SK-N-SH treated with all-trans-retinoic acid at 6 μM for 48 hours (cell line): ENCODE results near the gene CFAP299.

Experiments used
- ATAC-seq: fragments of 200-7000 bp; cut with Tn5 transposase; 3 replicates; pipeline ENCODE4 v1.9.1; 2020; ENCODE audit warnings: mild to moderate bottlenecking, moderate library complexity
- BACH2 ChIP-seq: fragments of 250-450 bp; sonication (Bioruptor Pico); IDR thresholded peaks from 2 replicates; pipeline ENCODE4 v1.9.0; 2021; ENCODE audit warnings: mild to moderate bottlenecking, borderline replicate concordance
- CSDC2 ChIP-seq: fragments of 250-450 bp; sonication (Bioruptor Pico); IDR thresholded peaks from 2 replicates; pipeline ENCODE4 v1.5.0; 2020; ENCODE audit warnings: mild to moderate bottlenecking, moderate library complexity
- ISL1 ChIP-seq: fragments of 250-450 bp; sonication (Bioruptor Pico); IDR thresholded peaks from 2 replicates; pipeline ENCODE4 v2.1.2; 2022; ENCODE audit warnings: mild to moderate bottlenecking, moderate library complexity
- OSR1 ChIP-seq: fragments of 250-450 bp; sonication (Bioruptor Pico); IDR thresholded peaks from 2 replicates; pipeline ENCODE4 v1.8.0; 2022; ENCODE audit warnings: moderate library complexity, mild to moderate bottlenecking, inconsistent platforms
- PATZ1 ChIP-seq: fragments of 250-450 bp; sonication (Bioruptor Pico); IDR thresholded peaks from 2 replicates; pipeline ENCODE4 v1.8.0; 2020; ENCODE audit warnings: mild to moderate bottlenecking, moderate library complexity, borderline replicate concordance
- POU6F1 ChIP-seq: fragments of 250-450 bp; sonication (Bioruptor Pico); IDR thresholded peaks from 2 replicates; pipeline ENCODE4 v1.8.0; 2021; ENCODE audit warnings: low read depth, mild to moderate bottlenecking, moderate library complexity, borderline replicate concordance
- PPARA ChIP-seq: fragments of 250-450 bp; sonication (Bioruptor Pico); IDR thresholded peaks from 2 replicates; pipeline ENCODE4 v1.5.0; 2020; ENCODE audit warnings: mild to moderate bottlenecking, borderline replicate concordance
- RARB ChIP-seq: fragments of 250-450 bp; sonication (Bioruptor Pico); IDR thresholded peaks from 2 replicates; pipeline ENCODE4 v1.8.0; 2021; ENCODE audit warnings: mild to moderate bottlenecking, moderate library complexity
- SNAI2 ChIP-seq: fragments of 250-450 bp; sonication (Bioruptor Pico); IDR thresholded peaks from 2 replicates; pipeline ENCODE4 v1.5.0; 2020; ENCODE audit warnings: mild to moderate bottlenecking, moderate library complexity
- TCF4 ChIP-seq: fragments of 250-450 bp; sonication (Bioruptor Pico); IDR thresholded peaks from 2 replicates; pipeline ENCODE4 v1.8.0; 2021; ENCODE audit warnings: mild to moderate bottlenecking, moderate library complexity, borderline replicate concordance
- TOX ChIP-seq: fragments of 250-450 bp; sonication (Bioruptor Pico); IDR thresholded peaks from 2 replicates; pipeline ENCODE4 v1.8.0; 2021; ENCODE audit warnings: mild to moderate bottlenecking, moderate library complexity, borderline replicate concordance
- ZC3H10 ChIP-seq: fragments of 250-450 bp; sonication (Bioruptor Pico); IDR thresholded peaks from 2 replicates; pipeline ENCODE4 v1.5.1; 2021; ENCODE audit warnings: mild to moderate bottlenecking, moderate library complexity
- ZFP3 ChIP-seq: fragments of 250-450 bp; sonication (Bioruptor Pico); IDR thresholded peaks from 2 replicates; pipeline ENCODE4 v1.5.0; 2020; ENCODE audit warnings: mild to moderate bottlenecking, moderate library complexity
- ZFP30 ChIP-seq: fragments of 450-650 bp; formaldehyde crosslinking; IDR thresholded peaks from 2 replicates; pipeline ENCODE4 v1.5.0; 2022; ENCODE audit warnings: mild to moderate bottlenecking, moderate library complexity
- ZNF565 ChIP-seq: fragments of 450-650 bp; formaldehyde crosslinking; conservative IDR thresholded peaks from 2 replicates; pipeline ENCODE4 v1.5.0; 2020; ENCODE audit warnings: low read depth, mild to moderate bottlenecking, moderate library complexity
- ZNF8 ChIP-seq: fragments of 450-650 bp; formaldehyde crosslinking; IDR thresholded peaks from 2 replicates; pipeline ENCODE4 v1.5.0; 2020; ENCODE audit warnings: mild to moderate bottlenecking, moderate library complexity
- TF ChIP-seq, protein P1 (sequence below): fragments of 250-450 bp; sonication (Bioruptor Pico); IDR thresholded peaks from 2 replicates; pipeline ENCODE4 v1.5.1; 2021; ENCODE audit warnings: mild to moderate bottlenecking, moderate library complexity

CFAP299 gene

GRCh38 chr4:80875642-80876041, 540.1 kb downstream of the CFAP299 start:
- no peak for ATAC-seq
- TF ChIP-seq ZNF8 (CRISPR knock-in tag) (no peak), PATZ1 (CRISPR knock-in tag) (no peak), ZFP3 (no peak), ZNF565 (CRISPR knock-in tag) (no peak)
- TF ChIP-seq, all 23 proteins: peak for 0

DNA sequence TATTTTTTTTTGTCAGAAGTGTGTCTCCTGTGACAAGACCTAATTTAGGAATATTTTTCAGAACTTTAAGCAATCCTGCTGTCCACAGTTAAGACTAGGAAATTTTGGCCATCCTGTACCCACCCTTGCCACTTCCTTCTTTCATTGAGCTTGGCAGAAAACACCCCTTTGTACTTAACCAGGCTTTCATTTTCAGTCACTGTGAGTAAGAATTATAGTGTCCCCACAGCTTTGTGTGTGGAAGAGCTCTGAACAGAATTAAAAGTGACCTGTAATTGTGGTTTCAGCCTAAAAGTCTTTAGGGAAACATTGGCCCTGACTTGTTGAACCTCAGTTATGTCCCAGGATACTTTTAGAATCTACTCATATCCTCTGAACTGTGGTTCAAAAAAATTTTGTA, 541.3 kb downstream of the CFAP299 start:
- TF ChIP-seq TCF4 (CRISPR knock-in tag), result no peak
- no peak for TF ChIP-seq BACH2 (CRISPR knock-in tag)
- no peak for TF ChIP-seq ZNF8 (CRISPR knock-in tag)
- no peak for TF ChIP-seq TOX (CRISPR knock-in tag)
- no peak for TF ChIP-seq ZC3H10 (CRISPR knock-in tag)
- no peak for TF ChIP-seq ZFP3
- TF ChIP-seq ISL1, result no peak
- TF ChIP-seq ZFP30 (CRISPR knock-in tag), result no peak
- no peak for TF ChIP-seq OSR1
- ATAC-seq, result no peak

DNA sequence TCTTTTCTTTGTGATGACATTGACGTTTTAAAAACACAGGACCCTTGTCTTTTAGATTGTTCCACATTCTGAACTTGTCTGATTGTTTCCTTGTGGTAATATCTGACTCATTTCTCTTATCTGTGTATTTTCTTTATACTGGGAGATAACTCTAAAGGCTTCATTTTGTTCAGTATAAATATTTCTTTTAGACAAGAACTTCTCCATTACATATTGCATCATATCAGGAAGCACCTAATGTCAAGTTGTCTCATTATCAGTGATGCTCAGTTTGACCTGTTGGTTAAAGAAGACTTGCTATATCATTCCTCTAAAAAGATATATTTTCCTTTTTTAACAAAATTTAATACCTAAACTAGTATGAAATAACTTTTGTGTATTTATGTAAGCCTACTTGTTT, 542.7 kb downstream of the CFAP299 start:
- ATAC-seq, result no peak
- TF ChIP-seq PPARA (CRISPR knock-in tag), result no peak

GRCh38 chr4:80897537-80898303, 562.2 kb downstream of the CFAP299 start:
- ATAC-seq, result no peak

More at GRCh38 chr4:80897537-80898303, 562.2 kb downstream of the CFAP299 start:
- no peak for TF ChIP-seq RARB (CRISPR knock-in tag)
- no peak for TF ChIP-seq OSR1
- TF ChIP-seq ZNF565 (CRISPR knock-in tag), result no peak
- TF ChIP-seq SNAI2 (CRISPR knock-in tag), result no peak
- TF ChIP-seq ZC3H10 (CRISPR knock-in tag), result no peak
- TF ChIP-seq CSDC2, result no peak
- no peak for TF ChIP-seq BACH2 (CRISPR knock-in tag)
- TF ChIP-seq TOX (CRISPR knock-in tag), result no peak
- TF ChIP-seq PATZ1 (CRISPR knock-in tag), result no peak
- no peak for TF ChIP-seq TCF4 (CRISPR knock-in tag)
- no peak for TF ChIP-seq ZFP30 (CRISPR knock-in tag)
- no peak for TF ChIP-seq ZFP3
- no peak for TF ChIP-seq ZNF8 (CRISPR knock-in tag)
- TF ChIP-seq POU6F1 (CRISPR knock-in tag), result no peak
- TF ChIP-seq, protein P1, sequence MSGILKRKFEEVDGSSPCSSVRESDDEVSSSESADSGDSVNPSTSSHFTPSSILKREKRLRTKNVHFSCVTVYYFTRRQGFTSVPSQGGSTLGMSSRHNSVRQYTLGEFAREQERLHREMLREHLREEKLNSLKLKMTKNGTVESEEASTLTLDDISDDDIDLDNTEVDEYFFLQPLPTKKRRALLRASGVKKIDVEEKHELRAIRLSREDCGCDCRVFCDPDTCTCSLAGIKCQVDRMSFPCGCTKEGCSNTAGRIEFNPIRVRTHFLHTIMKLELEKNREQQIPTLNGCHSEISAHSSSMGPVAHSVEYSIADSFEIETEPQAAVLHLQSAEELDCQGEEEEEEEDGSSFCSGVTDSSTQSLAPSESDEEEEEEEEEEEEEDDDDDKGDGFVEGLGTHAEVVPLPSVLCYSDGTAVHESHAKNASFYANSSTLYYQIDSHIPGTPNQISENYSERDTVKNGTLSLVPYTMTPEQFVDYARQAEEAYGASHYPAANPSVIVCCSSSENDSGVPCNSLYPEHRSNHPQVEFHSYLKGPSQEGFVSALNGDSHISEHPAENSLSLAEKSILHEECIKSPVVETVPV (CRISPR knock-in tag), result no peak
